ENCODE measurements around the gene GHRL.

DNA sequence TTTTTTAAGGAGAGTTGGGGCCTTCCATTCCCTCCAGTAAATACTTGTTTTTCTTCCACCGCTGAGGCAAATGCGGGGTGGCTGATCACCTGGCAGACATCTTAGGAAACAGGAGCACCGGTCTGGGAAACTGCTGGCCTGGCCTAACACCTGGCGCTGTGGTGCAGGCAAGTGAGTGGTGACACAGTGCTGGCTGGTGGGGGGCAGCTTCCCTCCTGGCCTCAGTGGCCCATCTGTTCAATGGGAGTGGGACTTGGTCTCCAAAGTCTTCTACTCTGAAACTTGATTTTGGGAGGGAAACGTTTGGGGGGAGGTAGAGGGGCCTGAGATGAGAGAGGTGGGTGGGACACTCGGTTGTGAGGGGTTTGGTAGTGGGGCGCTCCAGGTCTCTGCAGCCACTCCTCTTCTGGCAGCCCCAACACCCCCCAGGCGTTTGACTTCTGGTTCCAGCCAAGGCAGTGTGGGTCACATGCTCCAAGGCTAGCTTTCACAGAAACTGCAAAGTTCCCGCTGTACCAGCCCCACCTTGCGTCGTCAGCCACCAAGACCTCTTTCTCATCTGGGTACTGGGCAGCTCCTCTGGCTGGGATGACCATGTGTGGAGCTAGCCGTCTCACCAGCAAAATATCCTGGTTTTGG is 4.7 kb downstream of the GHRL start:
- TF ChIP-seq EZH2phosphoT487 (IDR thresholded peaks at IDR 0.05; ENCODE audit: borderline replicate concordance, low read length), result no peak
- TF ChIP-seq, protein P1, sequence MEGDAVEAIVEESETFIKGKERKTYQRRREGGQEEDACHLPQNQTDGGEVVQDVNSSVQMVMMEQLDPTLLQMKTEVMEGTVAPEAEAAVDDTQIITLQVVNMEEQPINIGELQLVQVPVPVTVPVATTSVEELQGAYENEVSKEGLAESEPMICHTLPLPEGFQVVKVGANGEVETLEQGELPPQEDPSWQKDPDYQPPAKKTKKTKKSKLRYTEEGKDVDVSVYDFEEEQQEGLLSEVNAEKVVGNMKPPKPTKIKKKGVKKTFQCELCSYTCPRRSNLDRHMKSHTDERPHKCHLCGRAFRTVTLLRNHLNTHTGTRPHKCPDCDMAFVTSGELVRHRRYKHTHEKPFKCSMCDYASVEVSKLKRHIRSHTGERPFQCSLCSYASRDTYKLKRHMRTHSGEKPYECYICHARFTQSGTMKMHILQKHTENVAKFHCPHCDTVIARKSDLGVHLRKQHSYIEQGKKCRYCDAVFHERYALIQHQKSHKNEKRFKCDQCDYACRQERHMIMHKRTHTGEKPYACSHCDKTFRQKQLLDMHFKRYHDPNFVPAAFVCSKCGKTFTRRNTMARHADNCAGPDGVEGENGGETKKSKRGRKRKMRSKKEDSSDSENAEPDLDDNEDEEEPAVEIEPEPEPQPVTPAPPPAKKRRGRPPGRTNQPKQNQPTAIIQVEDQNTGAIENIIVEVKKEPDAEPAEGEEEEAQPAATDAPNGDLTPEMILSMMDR (IDR thresholded peaks at IDR 0.05; ENCODE audit: low read depth, low read length, poor library complexity, severe bottlenecking), result no peak
